ENCODE results near the gene SESTD1.

The SESTD1 gene, protein sequence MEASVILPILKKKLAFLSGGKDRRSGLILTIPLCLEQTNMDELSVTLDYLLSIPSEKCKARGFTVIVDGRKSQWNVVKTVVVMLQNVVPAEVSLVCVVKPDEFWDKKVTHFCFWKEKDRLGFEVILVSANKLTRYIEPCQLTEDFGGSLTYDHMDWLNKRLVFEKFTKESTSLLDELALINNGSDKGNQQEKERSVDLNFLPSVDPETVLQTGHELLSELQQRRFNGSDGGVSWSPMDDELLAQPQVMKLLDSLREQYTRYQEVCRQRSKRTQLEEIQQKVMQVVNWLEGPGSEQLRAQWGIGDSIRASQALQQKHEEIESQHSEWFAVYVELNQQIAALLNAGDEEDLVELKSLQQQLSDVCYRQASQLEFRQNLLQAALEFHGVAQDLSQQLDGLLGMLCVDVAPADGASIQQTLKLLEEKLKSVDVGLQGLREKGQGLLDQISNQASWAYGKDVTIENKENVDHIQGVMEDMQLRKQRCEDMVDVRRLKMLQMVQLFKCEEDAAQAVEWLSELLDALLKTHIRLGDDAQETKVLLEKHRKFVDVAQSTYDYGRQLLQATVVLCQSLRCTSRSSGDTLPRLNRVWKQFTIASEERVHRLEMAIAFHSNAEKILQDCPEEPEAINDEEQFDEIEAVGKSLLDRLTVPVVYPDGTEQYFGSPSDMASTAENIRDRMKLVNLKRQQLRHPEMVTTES

DNA sequence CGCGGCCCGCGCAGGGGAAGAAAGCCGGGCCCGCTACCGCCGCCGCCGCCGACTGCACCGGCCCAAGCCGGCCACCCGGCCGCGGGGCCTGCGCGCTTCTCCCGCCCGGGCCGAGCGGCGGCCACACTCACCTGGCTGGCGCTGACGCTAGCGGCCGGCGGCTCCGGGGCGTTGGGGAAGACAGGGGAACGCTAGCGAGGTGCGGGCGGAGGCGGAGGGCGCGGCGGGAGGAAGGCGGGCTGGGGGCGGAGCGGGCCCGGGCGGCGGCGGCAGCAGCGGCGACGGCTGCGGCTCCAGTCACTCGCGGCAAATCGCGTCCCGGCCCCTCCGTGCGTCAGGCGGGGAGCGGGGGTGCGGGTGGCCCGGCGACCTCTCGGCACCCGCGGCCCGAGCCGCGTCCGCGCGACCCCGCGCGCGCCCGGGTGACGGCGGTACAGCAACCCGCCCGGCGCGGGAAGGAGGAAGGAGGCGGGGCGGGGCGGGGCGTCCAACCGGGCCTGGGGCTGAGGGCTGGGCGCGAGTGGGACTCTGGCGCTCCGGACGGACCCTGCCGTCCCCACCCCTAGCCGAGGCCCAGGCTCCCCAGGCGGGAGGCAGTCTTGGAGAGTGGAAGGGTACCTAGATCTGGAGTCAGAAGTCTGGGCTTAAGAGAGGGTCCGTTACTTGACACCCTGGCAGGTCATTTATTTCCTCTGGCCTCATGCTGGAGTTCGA lies at the start of gene SESTD1:
SESTD1 (minus strand) TSS at position 465 of the 714 bp plus-strand sequence. CDS start 72,991 bp downstream, outside the sequence.
- DNase-seq: peak; percentile 63 to 64

DNA sequence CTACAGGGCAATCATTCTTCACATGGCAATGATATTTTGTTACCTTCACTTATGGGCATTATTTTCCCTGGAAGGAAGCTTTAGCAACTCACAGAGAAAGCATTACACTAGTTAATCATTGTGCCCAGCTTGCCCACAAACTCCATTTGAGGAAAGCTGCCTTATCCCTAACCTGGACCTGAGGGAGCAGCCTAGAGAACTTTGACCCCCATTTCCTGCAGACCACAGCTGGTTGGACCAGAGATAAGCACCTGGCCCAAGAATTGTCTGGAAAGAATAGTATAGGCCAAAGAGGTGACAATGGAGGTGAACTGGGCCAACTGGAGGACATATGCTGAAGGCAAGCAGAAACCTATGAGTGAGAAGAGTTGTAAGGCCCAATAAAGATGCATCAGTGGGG lies 48.4 kb upstream of the SESTD1 start:
- DNase-seq: no peak

DNA sequence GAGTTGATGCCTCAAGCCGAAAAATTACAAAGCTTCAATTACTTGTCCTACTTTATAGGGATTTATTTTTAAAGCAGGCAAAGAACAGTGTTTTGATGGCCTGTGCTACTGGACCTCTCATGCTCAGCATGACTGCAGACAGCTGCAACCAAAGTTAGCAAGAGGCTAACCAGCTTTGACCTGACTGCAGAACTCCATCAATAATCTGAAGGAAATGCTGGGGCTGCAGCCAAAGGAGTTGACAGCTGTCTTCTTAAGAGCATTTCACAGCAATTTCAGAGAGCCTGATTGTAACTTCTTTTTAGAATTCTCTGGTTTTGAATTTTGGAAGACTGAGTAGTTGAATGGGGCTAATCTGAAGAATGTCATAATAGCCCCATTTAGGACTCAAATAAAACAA lies 46.5 kb upstream of the SESTD1 start:
- no peak for DNase-seq

DNA sequence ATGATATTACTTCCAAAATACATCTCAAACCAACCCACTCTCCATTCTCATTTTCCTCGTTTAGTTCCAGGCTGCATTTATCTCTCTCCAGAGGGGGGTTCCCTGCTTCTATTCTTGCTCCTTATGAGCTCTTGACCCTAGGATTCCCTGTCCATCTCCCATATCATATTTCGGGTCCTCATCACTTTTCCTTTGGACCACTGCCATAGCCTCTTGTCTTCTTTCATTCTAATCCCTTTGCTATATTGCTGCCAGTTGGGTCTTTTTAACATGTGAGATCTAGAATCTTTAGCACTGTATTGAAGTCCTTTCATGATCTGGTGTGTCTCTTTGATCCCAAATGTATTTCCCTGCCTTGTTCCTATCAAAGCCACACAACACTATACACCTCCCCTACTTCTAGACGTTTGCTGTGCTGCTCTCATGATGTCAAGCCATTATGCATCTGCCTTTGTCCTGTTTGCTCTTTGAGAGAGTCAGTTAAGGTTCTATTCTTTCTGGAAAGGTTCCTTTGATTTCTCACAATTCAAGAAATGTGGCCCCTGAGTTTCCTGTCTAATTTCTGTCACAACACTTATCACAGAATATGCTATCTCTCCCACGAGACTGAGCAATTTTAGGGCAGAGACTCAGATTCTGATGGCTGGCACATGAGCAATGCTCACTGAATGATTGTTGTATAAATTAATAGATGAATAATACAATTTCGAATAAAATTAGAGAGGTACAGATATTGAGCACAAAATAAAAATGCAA lies 43.2 kb upstream of the SESTD1 start:
- no peak for DNase-seq

DNA sequence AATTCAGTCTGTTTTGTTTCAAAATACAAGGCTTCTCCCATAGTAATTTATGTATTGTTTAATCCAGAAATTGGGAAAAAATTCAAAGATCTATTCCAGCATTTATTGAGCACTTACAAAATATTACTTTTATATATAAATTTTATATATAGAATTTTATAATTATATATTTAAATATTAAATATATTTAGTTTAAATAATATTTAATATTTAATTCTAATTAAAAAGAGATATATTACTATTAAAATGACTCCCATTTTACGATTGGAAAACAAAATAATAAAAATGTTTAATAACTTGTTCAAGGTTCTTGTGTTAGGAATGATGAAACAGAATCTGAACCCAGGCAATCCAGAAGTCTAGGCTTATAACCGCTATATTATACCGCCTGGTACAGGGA lies 40.5 kb upstream of the SESTD1 start:
- DNase-seq: no peak

DNA sequence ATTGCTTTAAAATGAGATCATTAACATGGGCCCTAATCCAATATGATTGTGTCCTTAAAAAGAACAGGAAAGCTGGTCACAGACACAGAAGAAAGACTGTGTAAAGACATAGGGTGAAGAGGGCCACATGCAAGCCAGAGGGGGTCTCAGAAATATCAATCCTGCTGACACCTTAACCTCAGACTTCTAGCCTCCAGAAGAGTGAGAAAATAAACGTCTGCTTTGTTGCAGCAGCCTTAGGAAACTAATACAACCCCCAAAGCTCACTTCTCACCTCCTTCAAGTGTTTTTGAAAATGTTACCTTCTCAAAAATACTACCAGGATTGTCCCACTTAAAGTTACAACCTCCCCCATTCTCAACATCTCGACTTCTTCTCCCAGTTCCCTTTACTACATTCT lies 39.8 kb upstream of the SESTD1 start:
- DNase-seq: no peak

DNA sequence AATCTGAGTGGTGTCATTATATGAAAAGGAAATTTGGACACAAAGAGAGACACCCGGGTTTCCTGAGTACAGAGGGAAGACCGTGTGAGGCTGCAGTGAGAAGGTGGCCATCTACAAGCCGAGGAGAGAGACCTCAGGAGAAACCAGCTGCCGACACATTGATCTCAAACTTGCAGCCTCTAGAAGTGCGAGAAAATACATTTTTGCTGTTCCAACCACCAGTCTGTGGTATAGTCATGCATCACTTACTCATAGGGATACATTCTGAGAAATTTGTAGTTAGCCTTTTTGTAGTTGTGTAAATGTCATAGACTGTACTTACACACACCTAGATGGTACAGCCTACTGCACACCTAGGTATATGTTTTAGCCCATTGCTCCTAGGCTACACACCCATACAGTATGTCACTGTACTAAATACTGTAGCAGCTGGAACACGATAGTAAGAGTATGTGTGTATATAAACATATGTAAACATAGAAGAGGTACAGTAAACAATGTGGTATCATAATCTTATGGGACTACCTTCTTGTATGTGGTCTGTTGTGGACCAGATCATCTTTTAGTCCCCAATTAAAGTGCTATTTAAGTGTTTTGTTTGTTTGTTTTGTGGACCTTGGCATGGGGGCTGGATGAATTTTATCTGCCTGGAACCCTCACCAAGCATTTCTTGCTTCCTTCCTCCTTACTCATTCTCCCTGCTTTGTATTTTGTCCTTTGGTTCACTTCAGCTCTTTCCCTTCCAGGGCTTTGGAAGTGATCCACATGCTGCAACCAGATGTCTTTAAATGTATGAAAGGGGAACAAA lies 38.3 kb upstream of the SESTD1 start:
- DNase-seq: no peak

DNA sequence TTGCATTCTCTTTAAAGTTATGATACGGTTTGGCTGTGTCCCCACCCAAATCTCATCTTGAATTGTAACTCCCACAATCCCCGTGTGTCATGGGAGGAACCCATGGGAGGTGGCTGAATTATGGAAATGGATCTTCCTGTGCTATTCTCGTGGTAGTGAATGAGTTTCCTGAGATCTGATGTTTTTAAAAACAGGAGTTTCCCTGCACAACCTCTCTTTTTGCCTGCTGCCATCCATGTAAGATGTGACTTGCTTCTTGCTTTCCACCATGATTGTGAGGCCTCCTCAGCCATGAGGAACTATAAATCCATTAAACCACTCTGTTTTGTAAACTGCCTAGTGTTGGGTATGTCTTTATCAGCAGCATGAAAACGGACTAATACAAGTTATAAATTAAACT lies 37.5 kb upstream of the SESTD1 start:
- no peak for DNase-seq

DNA sequence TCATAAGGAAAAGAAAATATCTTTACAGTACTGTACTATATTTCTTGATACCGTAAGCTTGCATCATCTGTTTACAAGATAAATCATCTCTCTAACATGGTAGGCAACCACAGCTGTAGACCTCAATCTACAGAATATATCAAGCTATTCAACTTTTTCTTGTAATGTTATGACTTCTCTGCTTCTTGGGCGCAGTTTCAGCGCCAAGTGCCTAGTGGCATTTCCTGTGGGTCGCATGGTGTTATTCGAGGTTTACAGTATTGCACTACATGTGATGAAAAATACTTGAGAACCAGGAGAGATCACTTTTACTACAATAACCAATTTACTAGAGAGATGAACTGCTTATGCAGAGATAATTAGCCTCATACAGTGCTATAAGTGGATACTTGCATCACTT lies 34.0 kb upstream of the SESTD1 start:
- DNase-seq: no peak

DNA sequence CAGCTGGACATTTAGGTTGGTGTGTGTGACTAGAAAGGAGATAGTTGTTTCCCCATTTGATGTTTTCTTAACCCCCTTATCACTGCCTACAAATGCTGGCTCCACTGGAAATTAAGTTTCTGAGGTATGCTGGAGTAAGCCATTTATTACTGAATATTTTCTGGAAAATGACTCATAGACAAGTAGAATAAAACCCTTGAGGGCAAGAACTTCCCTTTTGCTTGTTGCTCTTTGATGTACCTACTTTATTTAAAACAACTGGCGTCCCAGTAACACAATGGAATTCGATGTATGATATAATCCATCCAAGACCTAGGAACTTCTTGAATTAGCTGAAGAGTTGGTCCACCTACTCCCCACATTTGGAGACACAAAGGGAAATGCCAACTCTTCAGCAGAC lies 33.3 kb upstream of the SESTD1 start:
- no peak for DNase-seq

DNA sequence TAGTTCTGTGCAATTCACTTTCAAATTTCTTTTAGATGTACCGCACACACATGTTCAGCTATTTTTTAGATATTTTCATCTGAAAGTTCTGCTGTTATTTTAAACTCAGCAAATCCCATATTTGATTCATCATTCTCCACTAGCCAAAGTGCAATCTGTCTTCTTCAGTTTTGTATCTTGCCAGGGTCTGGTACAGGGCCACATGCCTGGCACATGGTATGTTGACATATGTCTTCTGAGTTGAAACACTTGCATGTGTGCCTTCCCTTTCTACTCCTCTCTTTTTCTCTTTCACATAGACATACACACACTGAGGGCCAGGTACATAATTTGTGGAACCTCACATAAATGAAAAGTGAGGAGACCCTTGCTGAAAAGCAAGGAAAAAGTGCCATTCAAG lies 25.7 kb upstream of the SESTD1 start:
- DNase-seq: no peak

DNA sequence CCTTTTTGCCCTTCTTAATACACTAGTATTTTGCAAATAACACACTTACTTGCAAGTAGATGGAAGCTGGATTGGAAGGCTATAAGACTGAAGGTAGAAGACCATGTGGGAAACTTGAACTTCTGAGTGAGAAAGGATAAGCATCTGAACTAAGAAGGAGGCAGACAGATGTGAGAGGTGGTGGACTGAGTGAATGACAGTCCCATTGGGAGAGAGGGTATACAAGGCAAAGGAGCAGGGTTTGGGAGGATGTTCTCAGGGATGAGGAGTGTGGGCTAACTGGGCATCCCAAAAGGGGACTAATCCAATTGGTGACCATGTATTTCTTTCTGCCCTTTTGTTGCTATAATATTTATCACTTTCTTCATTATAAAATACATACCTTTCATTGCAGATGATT lies 20.4 kb upstream of the SESTD1 start:
- no peak for DNase-seq

DNA sequence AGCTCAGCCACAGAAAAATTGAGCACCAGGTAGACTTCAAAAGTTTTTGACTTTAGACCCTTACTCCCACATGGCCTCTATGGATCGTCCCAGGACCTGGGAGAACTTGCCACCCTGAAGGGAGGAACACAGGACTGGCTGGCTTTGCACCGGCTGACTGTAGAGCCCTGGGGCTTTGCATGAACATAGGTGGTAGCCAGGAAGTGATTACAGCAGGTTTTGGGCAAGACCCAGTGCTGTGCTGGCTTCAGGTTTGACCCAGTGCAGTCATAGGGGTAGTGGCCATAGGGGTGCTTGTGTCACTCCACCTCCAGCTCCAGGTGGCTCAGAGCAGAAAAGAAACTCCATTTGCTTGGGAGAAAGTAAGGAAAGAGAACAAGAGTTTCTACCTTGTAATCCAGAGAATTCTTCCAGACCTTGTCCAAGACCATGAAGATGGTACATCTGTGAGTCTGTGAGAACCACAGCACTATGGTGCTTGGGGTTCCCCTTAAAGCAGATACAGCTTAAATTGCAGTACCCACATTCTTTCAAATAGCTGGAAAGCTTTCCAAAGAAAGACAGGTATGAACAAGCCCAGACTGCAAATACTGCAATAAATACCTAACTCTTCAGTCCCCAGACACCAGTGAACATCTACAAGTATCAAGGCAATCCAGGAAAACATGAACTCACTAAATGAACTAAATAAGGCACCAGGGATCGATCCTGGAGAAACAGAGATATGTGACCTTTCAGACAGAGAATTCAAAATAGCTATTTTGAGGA lies 13.0 kb upstream of the SESTD1 start:
- no peak for DNase-seq

DNA sequence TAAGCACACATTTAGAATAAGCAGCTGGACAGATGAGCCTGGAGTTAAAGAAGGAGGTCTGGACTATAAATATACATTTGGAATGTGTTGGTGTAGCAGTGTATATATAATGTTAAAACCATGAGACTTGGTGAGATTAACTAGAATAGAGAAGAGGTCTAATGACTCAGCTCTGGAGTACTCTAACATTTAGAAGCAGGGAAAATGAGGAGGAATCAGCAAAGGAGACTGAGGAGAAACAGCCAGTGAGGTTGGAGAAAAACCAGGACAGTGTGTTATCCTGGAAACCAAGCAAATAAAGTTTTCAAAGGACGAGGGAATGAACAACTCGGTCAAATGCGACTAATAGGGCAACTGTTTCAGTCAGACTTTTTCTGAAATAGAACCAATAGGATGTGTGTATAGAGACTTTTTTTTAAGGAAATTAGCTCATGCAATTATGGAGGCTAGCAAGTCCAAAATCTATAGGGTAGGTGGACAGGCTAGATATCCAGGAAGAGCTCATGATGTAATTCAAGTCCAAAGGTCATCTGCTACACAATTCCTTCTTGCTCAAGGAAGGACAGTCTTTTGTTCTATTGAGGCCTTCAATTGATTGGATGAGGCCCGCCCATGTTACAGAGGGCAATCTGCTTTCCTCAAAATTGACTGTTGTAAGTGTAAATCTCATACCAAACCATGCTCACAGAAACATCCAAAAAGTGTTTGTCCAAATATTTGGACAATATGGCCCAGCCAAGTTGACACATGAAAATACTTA lies 10.8 kb upstream of the SESTD1 start:
- DNase-seq: no peak

DNA sequence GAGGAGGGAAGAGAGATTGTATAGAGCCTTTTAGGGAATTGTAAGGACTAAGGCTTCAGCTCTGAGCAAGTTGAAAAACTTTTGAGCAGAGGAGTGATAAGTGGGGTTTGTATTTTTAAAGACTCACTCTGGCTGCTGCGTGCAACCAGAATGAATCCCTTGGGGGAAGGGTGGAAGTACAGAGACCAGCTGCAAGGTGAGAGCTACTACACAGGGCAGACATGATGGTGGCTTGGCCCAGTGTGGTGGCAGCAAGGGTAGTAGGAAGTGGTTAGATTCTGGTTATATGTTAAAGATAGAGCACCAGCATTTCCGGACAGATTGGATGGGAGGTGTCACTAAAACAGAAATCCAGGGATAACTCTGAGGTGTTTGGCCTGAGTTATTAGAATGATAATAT lies 10.1 kb upstream of the SESTD1 start:
- DNase-seq: no peak

DNA sequence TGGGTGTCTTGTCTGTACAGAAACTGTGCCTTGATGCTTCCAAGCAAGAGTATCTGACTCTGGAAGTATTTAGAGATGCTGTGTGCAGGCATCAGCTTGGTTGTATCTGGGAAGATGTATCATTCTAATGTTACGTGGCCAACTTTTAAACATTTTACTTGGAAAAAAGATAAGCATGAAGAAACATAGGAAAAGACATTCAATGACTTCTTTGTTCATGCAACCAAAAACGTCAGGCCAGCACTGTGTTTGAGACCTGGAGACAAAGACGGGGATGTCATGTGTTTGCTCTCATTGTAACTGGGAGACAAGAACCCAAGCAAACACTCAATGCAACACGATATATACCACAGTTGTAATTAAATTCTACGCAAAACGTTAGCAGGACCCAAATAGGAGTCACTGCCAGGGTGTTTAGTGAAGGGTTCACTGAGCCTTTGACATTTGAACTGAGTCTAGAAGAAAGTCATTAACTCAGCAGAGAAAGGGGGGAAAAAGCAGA lies 8.9 kb upstream of the SESTD1 start:
- peak; percentile 63 to 77 for DNase-seq

DNA sequence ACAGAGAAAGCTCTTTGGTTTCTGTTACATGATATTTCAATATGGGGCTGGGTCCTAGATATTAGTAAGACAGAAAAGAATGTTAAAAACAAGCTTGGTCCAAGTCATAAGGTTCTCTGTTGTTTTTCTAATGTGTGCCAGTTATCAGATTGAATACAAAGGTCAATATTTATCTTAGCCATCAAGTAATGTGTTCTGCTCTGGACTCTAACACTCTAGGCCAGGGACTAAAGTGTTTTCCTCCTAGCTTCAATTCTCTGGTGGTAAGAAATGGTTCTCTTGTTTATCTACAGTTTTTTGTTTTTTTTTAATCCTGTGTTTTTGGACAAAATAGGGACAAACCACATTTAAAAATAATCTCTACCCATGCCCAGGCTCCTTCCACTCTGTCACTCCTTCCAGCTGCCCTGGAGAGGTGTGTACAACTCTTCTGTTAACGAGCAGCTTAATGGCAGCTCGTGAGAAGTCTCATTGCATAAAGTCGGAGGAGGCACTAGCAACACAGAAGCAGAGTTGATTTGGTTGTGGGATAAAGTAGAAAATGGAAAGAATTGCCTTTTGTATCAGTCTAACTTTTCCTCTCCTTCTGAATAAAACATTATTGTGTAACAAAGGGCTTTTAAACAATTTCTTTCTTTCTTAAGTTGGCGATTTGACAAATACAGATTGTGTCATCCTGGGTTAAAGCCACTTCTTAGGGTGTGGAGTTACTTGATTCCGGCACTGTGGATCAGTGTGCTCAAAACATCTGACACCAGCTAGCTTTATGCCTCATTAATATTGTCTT lies 8.0 kb upstream of the SESTD1 start:
- peak in 1 of 2 experiments; percentile 55 for DNase-seq

DNA sequence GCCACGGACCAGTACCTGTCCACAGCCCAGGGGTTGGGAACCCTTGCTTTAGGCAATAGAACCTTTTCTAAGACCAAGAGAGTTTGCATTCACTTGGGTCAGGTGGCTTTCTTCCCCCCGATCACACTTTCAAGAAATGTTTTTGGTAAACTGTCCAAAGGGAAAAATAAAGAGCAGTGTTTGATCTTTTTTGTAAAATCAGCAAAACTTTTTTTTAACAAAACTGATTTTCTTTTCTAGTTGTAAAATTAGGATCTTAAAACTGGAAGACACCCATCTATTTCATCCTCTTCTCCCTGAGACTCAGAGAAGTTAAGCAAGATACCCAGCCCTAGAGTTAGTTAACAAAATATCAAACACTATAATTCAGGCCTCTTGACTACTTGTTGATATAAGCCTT lies 6.1 kb upstream of the SESTD1 start:
- DNase-seq: no peak

DNA sequence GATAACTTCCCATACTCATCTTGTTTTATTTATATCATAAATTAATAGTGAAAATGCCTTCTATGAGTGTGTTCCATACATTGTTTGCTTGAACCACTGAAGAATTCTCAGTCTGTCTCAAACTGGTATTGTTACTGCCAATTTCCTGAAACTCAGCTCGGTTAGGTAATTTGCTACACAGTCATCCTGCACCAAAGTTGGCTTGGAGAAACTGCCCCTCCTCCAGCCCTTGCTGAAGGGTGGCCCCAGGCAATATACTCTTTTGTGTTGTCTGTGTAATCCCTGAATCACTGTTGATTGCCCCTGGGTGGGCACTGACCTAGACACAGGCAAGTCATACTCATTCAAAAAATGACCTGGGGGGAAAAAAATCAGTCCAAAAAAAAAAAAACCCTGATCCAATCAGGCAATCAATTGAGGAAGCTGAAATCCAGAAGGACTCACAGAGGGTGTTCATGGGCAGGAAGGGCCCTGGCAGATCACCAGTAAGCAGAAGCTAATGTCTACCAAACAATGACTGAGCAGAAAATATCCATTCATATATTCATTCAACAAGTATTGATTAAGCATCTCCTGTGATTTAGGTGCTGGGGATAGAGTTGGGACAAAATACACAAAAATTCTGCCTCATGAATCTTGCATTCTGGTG lies 3.8 kb upstream of the SESTD1 start:
- peak; percentile 29 to 57 for DNase-seq
